Spinal cord (tissue), 10 donors: Measurements from ENCODE around the gene ZNF783. TPM values are rescaled to one million over a fixed set of nuclear protein-coding genes. Genes with fewer than 3 reads are reported as not detected.
A peak's percentile ranks its signal among the peaks of the same experiment; 100 is the strongest.

Source experiments
- DNase-seq, 6 donors: peaks; one replicate each; pipeline versions ENCODE4 v3.0.0 to v3.0.0-alpha.2; 2013 to 2015; ENCODE audit warnings: low spot score in 6 of 6, low read depth in 4 of 6
- H3K27ac ChIP-seq: one replicate; pipeline ENCODE4 v1.5.1; 2013; ENCODE audit warnings: low read depth, low read length, control low read depth
- H3K27me3 ChIP-seq: one replicate; pipeline ENCODE4 v1.6.1; 2013; ENCODE audit warnings: low read length; ENCODE audit not compliant: control insufficient read depth, insufficient read depth
- H3K36me3 ChIP-seq: one replicate; pipeline ENCODE4 v1.6.1; 2013; ENCODE audit warnings: low read length; ENCODE audit not compliant: control insufficient read depth, insufficient read depth
- H3K4me1 ChIP-seq: one replicate; pipeline ENCODE4 v1.6.1; 2013; ENCODE audit warnings: low read length; ENCODE audit not compliant: control insufficient read depth, insufficient read depth
- H3K4me3 ChIP-seq: one replicate; pipeline ENCODE4 v1.5.1; 2013; ENCODE audit warnings: low read depth, low read length, control low read depth
- H3K9me3 ChIP-seq: one replicate; pipeline ENCODE4 v1.6.1; 2013; ENCODE audit warnings: low read length; ENCODE audit not compliant: control insufficient read depth, insufficient read depth
- WGBS: methylation state at CpG from one replicate; pipeline ENCODE4 v1.1.5; 2013; ENCODE audit warnings: missing lambda C conversion rate; ENCODE audit not compliant: insufficient coverage; 5-methylcytosine and 5-hydroxymethylcytosine counted together
- long read RNA-seq, 4 donors: transcript quantifications; one replicate each; lab custom pipeline, GENCODE V29; 2026
- polyA plus RNA-seq, 2 donors: library from polyadenylated mRNA; unstranded; fragments of 120-200 nt; gene quantifications; one replicate each; pipeline ENCODE4 v1.2.1, GENCODE V29; 2013; ENCODE audit not compliant: insufficient read length in 2 of 2
- total RNA-seq, 2 donors: library from RNA; depleted of rRNA in 1 of 2; stranded (reverse); fragments of 120-200 nt in 1 of 2; fragments of >200 nt in 1 of 2; gene quantifications; one replicate each; pipeline versions ENCODE4 v1.2.3 to v1.2.4, GENCODE V29; 2013 to 2014
- donor health status: healthy.

ZNF783 gene
- total RNA-seq (10 to 100 TPM in 1 of 2 donors, 1 to 10 TPM in 1; 7.8 to 17.2 TPM), polyA plus RNA-seq (10 to 100 TPM; 21.4 to 26.6 TPM)
- long read RNA-seq, donor 1, partial matches to known transcripts: 19 of 19 reads
- long read RNA-seq, donor 1, other reads (novel, unspliced or antisense): 0 of 19 reads
- long read RNA-seq, donor 2: 0 reads
- long read RNA-seq, donor 3: 0 reads
- long read RNA-seq, donor 4, partial matches to known transcripts: 17 of 17 reads
- long read RNA-seq, donor 4, other reads (novel, unspliced or antisense): 0 of 17 reads

DNA sequence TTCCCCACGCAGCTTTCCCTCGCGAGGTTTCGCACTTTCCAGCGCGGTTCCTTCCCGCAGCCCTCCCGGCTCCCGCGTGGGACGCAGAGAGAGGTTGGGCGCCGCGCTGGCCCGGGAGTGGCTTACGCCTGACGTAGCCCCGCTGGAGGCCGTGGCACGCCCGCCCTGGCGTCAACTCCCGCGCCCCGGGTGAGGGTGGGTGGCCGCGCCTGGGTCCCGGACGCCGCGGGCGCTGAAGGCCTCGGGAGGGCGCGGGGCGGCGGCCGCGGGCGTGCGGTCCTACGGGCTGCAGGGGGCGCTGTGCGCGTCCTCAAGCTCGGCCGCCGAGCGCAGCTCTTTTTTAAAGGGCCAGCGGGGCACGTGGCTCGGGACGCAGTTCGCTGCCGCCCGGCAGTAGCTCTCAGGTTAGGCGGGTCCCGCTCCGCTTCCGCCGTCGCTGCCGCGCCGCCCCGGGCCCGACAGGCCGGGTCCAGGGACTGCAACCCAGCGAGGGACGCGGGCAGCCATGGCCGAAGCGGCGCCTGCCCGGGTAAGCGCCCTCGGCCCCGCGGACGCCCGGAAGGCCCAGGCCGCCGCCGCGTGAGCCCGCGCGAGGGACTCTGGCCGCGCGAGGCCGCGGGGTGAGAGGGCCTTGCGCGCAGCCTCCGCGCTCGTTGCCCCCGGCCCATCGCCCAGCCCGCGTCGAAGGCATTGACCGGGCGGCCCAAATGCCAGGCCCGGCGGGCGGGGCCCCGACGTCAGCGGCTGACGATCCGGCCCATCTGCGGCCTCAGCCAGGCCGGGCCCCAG, at the start of gene ZNF783:
Gene ZNF783 (plus strand): TSS at position 368 of the 789 bp plus-strand sequence. CDS start 138 bp downstream, at position 506.
- H3K4me1 ChIP-seq: peaks cover 15% of the 10 kb centered on the region
- peak within 1 kb of the TSS; percentile 86 for H3K27ac ChIP-seq
- no peaks in the 10 kb centered on the region for H3K27me3 ChIP-seq
- DNase-seq: peak; percentile 66 to 95 (median 81)
- no peaks in the 10 kb centered on the region for H3K9me3 ChIP-seq
- peaks cover 24% of the 10 kb centered on the region for H3K36me3 ChIP-seq
- under 1% methylated on average over 115 of the region's 115 CpGs for WGBS
- H3K4me3 ChIP-seq: peak within 1 kb of the TSS; percentile 62

GRCh38 chr7:149214020-149214720, 47.8 kb upstream of the ZNF783 start:
- Histone ChIP-seq H3K9me3 (no peaks in the 10 kb centered on the region), H3K4me1 (no peaks in the 10 kb centered on the region), H3K4me3 (no peak overlapping the region), H3K36me3 (peaks cover 79% of the 10 kb centered on the region), H3K27me3 (no peaks in the 10 kb centered on the region), H3K27ac (no peak overlapping the region)
- no peak for DNase-seq
- WGBS: 88% methylated on average over 6 of the region's 7 CpGs

DNA sequence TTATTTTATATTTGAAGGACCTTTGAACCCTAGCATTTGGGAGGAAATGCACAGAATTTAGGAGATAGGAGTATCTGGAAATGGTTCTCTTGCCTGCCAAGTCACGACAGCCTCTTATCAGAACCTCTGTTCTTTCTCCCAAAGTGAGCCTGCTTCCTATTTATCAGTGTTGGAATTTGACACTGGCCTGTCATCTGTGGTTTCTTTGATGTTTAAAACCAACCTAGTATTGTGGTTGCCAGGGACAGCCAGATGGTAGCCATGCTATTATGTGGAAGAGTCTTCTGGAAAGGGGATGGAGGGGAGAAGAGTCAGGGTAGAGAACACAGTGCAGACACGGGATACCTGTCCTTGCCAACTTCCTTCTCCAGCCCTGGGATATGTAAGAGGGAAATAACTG, 45.6 kb upstream of the ZNF783 start:
- H3K9me3 ChIP-seq: no peaks in the 10 kb centered on the region
- no peak for DNase-seq
- WGBS: no CpG with 5 or more reads among the region's 2 CpGs
- H3K4me1 ChIP-seq: no peaks in the 10 kb centered on the region
- H3K27me3 ChIP-seq: no peaks in the 10 kb centered on the region
- peaks cover 77% of the 10 kb centered on the region for H3K36me3 ChIP-seq
- H3K27ac ChIP-seq: no peak overlapping the region
- no peak overlapping the region for H3K4me3 ChIP-seq

DNA sequence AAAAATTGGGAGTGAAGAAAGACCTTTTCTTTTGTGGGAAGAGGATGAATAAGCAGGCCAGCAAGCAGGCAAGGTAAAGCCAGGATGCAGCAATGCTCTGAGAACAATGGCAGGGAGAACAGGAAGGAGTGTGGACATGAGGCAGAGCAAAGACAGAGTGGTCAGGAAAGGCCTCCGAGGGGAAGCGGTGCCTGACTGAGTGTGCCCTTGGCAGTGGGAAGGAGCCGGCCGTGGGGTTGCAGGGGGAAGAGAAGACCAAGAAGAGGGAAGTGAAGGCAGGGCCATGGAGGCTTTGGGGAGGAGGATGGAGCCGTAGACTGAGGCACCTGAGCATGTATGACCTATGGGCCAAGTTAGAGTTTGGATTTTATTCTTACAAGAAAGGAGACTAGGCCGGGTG, 44.4 kb upstream of the ZNF783 start:
- DNase-seq: no peak
- H3K9me3 ChIP-seq: no peaks in the 10 kb centered on the region
- H3K36me3 ChIP-seq: peaks cover 85% of the 10 kb centered on the region
- no peak overlapping the region for H3K27ac ChIP-seq
- H3K4me3 ChIP-seq: no peak overlapping the region
- H3K4me1 ChIP-seq: no peaks in the 10 kb centered on the region
- WGBS: 95% methylated on average over 6 of the region's 6 CpGs
- no peaks in the 10 kb centered on the region for H3K27me3 ChIP-seq

- DNase-seq: no peak
- Histone ChIP-seq H3K36me3 (peaks cover 86% of the 10 kb centered on the region), H3K9me3 (no peaks in the 10 kb centered on the region), H3K4me1 (no peaks in the 10 kb centered on the region), H3K4me3 (no peak overlapping the region), H3K27me3 (no peaks in the 10 kb centered on the region), H3K27ac (no peak overlapping the region)
- WGBS: 76% methylated on average over 3 of the region's 10 CpGs
Measured at GRCh38 chr7:149218469-149219420, 43.3 kb upstream of the ZNF783 start.

- peaks cover 86% of the 10 kb centered on the region for H3K36me3 ChIP-seq
- no peak overlapping the region for H3K27ac ChIP-seq
- H3K9me3 ChIP-seq: no peaks in the 10 kb centered on the region
- no peaks in the 10 kb centered on the region for H3K27me3 ChIP-seq
- no peak for DNase-seq
- H3K4me1 ChIP-seq: no peaks in the 10 kb centered on the region
- H3K4me3 ChIP-seq: no peak overlapping the region
- 90% methylated on average over 6 of the region's 6 CpGs for WGBS
Measured at GRCh38 chr7:149220534-149220933, 41.5 kb upstream of the ZNF783 start.

DNA sequence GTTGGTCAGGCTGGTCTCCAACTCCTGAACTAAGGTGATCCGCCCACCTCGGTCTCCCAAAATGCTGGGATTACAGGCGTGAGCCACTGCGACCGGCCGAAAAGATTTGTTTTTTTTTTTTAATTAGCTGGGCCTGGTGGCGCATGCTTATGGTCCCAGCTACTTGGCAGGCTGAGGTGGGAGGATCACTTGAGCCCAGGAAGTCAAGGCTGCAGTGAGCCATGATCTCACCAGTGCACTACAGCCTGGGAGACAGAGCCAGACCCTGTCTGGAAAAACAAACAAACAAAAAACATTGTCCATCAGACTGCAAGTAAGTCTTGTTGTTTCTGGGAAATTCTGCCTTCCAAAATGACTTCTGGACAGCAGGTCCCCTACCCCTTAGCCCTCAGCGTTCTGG, 38.8 kb upstream of the ZNF783 start:
- no peaks in the 10 kb centered on the region for H3K9me3 ChIP-seq
- WGBS: over 99% methylated on average over 6 of the region's 8 CpGs
- H3K27ac ChIP-seq: no peak overlapping the region

DNA sequence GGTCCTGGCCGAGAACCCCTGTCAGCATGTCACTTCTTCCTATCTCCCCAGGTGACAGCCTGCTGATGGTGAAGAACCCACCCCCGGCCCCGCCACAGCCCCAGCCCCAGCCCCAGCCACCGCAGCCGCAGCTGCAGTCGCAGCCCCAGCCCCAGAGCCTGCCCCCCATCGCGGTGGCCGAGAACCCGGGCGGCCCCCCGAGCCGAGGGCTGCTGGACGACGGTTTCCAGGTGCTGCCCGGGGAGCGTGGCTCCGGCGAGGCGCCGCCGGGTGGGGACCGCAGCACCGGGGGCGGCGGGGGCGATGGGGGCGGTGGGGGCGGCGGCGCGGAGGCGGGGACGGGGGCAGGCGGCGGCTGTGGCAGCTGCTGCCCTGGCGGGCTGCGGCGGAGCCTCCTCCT, 38.2 kb upstream of the ZNF783 start:
- Histone ChIP-seq H3K4me1 (no peaks in the 10 kb centered on the region), H3K4me3 (no peak overlapping the region), H3K9me3 (no peaks in the 10 kb centered on the region), H3K36me3 (peaks cover 72% of the 10 kb centered on the region), H3K27me3 (no peaks in the 10 kb centered on the region), H3K27ac (no peak overlapping the region)
- DNase-seq: no peak
- WGBS: 94% methylated on average over 19 of the region's 39 CpGs

More for the DNA sequence above, 38.8 kb upstream of the ZNF783 start:
- no peaks in the 10 kb centered on the region for H3K27me3 ChIP-seq
- peaks cover 76% of the 10 kb centered on the region for H3K36me3 ChIP-seq
- DNase-seq: no peak
- no peak overlapping the region for H3K4me3 ChIP-seq
- no peaks in the 10 kb centered on the region for H3K4me1 ChIP-seq

DNA sequence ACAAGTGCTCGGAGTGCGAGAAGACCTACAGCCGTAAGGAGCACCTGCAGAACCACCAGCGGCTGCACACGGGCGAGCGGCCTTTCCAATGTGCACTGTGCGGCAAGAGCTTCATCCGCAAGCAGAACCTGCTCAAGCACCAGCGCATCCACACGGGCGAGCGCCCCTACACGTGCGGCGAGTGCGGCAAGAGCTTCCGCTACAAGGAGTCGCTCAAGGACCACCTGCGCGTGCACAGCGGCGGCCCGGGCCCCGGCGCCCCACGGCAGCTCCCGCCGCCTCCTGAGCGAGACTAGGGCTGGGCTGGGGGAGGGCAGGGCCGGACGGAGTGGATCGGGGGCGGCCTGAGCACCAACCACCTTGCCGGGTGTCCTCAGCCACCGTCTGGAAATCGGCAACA, 37.6 kb upstream of the ZNF783 start:
- Histone ChIP-seq H3K27me3 (no peaks in the 10 kb centered on the region), H3K9me3 (no peaks in the 10 kb centered on the region), H3K36me3 (peaks cover 67% of the 10 kb centered on the region), H3K4me1 (no peaks in the 10 kb centered on the region), H3K27ac (no peak overlapping the region), H3K4me3 (no peak overlapping the region)
- no peak for DNase-seq
- 97% methylated on average over 37 of the region's 37 CpGs for WGBS
